PFSK-1 (cell line): ENCODE measurements around the gene KCNQ4.

ENCODE experiments used
- FOXP2 ChIP-seq: optimal IDR thresholded peaks from 2 replicates; pipeline ENCODE3; 2011; ENCODE audit warnings: borderline replicate concordance, control low read depth, inconsistent platforms; ENCODE audit not compliant: insufficient read depth; ENCODE audit errors: extremely low read length, extremely low read depth
- POLR2AphosphoS5 ChIP-seq: IDR thresholded peaks from 2 replicates; pipeline ENCODE4 v1.6.1; 2012; ENCODE audit warnings: low read depth, mild to moderate bottlenecking, control low read depth, low read length, moderate library complexity
- SIN3A ChIP-seq: IDR thresholded peaks from 2 replicates; pipeline ENCODE4 v1.6.1; 2012; ENCODE audit warnings: mild to moderate bottlenecking, low read length, moderate library complexity, borderline replicate concordance; ENCODE audit not compliant: insufficient read depth
- TF ChIP-seq, protein P1 (sequence below), 2 experiments: IDR thresholded peaks; 2 replicates each; pipeline versions ENCODE4 v1.6.1 to v1.8.0; 2011 to 2012; ENCODE audit warnings: low read depth in 2 of 2, low read length in 2 of 2, control low read depth in 1 of 2, inconsistent platforms in 1 of 2, mild to moderate bottlenecking in 1 of 2, moderate library complexity in 1 of 2; ENCODE audit not compliant: insufficient read depth in 1 of 2

DNA sequence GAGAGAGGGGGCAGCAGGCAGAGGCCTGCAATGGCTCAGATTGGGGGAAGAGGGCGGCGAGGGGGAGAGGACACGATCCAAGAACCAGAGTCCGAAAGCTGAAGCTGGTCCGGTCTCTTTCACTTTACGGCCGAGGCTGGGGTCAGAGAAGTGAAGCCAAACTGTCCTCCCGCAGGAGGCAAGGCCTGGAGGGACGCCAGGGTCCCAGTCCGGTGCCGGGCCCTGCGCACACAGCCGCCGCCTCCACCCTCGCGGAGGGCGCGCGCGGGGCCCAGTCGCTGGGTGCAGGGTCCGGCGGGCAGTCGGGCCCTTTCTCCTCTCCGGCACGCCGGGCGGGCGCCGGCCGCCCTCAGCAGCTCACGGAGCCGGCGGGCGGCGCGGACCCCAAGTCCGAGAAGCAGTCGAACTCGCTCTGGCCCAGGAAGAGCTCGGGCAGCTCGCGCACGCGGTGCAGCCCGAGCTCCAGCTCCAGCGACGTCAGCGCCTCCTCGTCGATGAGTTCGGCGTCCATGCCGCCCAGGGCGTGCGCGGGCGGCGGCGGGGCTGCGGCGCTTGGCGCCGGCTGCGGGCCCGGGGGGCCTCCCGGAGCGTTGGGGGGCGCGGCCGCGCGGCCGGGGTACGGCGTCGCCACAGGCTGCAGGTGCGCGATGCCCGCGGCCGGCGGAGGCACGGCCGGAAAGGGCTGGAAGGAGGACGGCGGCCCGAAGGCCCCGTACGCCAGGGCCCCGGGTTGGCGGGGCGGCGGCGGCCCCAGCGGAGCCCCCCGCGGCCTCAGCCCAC, 77.8 kb downstream of the KCNQ4 start:
- TF ChIP-seq, protein P1, sequence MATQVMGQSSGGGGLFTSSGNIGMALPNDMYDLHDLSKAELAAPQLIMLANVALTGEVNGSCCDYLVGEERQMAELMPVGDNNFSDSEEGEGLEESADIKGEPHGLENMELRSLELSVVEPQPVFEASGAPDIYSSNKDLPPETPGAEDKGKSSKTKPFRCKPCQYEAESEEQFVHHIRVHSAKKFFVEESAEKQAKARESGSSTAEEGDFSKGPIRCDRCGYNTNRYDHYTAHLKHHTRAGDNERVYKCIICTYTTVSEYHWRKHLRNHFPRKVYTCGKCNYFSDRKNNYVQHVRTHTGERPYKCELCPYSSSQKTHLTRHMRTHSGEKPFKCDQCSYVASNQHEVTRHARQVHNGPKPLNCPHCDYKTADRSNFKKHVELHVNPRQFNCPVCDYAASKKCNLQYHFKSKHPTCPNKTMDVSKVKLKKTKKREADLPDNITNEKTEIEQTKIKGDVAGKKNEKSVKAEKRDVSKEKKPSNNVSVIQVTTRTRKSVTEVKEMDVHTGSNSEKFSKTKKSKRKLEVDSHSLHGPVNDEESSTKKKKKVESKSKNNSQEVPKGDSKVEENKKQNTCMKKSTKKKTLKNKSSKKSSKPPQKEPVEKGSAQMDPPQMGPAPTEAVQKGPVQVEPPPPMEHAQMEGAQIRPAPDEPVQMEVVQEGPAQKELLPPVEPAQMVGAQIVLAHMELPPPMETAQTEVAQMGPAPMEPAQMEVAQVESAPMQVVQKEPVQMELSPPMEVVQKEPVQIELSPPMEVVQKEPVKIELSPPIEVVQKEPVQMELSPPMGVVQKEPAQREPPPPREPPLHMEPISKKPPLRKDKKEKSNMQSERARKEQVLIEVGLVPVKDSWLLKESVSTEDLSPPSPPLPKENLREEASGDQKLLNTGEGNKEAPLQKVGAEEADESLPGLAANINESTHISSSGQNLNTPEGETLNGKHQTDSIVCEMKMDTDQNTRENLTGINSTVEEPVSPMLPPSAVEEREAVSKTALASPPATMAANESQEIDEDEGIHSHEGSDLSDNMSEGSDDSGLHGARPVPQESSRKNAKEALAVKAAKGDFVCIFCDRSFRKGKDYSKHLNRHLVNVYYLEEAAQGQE (IDR thresholded peaks at IDR 0.05; ENCODE audit: insufficient read depth in 1 of 2, low read depth in 2 of 2, low read length in 2 of 2): no peak
- TF ChIP-seq FOXP2 (no peak), POLR2AphosphoS5 (no peak), SIN3A (no peak)
